Measurements from ENCODE around the gene HTT. TPM values are rescaled to one million over a fixed set of nuclear protein-coding genes. Genes with fewer than 3 reads are reported as not detected.

The HTT gene
- total RNA-seq, 1 experiment from 2014 or later: 37.4 TPM

GRCh38 chr4:3096202-3096601 is 21.7 kb downstream of the HTT start (continued):
- no peak for TF ChIP-seq CTCF (IDR thresholded peaks at IDR 0.05 in 2 of 3, conservative IDR thresholded peaks at IDR 0.05 in 1 of 3; ENCODE audit: borderline replicate concordance in 1 of 3, insufficient read depth in 1 of 3, low read depth in 2 of 3, low read length in 2 of 3)
- no peak for TF ChIP-seq EZH2 (IDR thresholded peaks at IDR 0.05)
- TF ChIP-seq CEBPB (IDR thresholded peaks at IDR 0.05; ENCODE audit: low read depth): no peak

GRCh38 chr4:3098346-3098745 is 23.9 kb downstream of the HTT start:
- no peak overlapping the region for H2AFZ ChIP-seq (ENCODE audit: low read depth, low read length, poor library complexity, severe bottlenecking)
- no peak overlapping the region for H3K4me2 ChIP-seq (ENCODE audit: low read length)
- intact Hi-C loops (cut with micrococcal nuclease): no loop called here
- no peak overlapping the region for H3K4me3 ChIP-seq (replicated peaks in 1 of 2; ENCODE audit: low read depth in 1 of 2, low read length in 2 of 2)
- H3K9me2 ChIP-seq (ENCODE audit: insufficient read depth): no peaks in the 10 kb centered on the region
- no peak for ATAC-seq
- CTCF ChIA-PET: no interaction called here
- H3K27me3 ChIP-seq (ENCODE audit: insufficient read depth, low read length): no peaks in the 10 kb centered on the region
- H3K9ac ChIP-seq (ENCODE audit: low read length): no peak overlapping the region
- H3K36me3 ChIP-seq (ENCODE audit: control insufficient read depth in 1 of 2, insufficient read depth in 2 of 2, low read length in 2 of 2): peaks cover 3 to 6% of the 10 kb centered on the region in 2 experiments; a peak in 2 of 4 replicates
- RAD21 ChIA-PET (ENCODE audit: low non-redundant PET in 1 of 2, low total read pairs in 2 of 2, uncharacterized antibody in 2 of 2, unreplicated experiment in 2 of 2): no interaction called here
- POLR2A ChIA-PET: no interaction called here
- no peak for DNase-seq (ENCODE audit: low read depth, low spot score)
- no peak overlapping the region for H3K27ac ChIP-seq (ENCODE audit: low read depth, low read length)
- 0 out of 2 replicates have a peak, but pooled peaks cover 4% of the 10 kb centered on the region for H3K79me2 ChIP-seq (ENCODE audit: insufficient read depth, low read length)
- H4K20me1 ChIP-seq (ENCODE audit: insufficient read depth): no peaks in the 10 kb centered on the region
- H3K4me1 ChIP-seq (ENCODE audit: control insufficient read depth in 1 of 2, insufficient read depth in 2 of 2, low read length in 2 of 2): no peaks in the 10 kb centered on the region
- no TSS peak for BruUV-seq (replicated peaks)
- H3K9me3 ChIP-seq (ENCODE audit: control insufficient read depth in 1 of 2, insufficient read depth in 1 of 2, low read depth in 1 of 2, low read length in 2 of 2): no peaks in the 10 kb centered on the region
- TF ChIP-seq SIN3A (IDR thresholded peaks at IDR 0.05; ENCODE audit: low read depth) (no peak), EZH2 (IDR thresholded peaks at IDR 0.05) (no peak), POLR2A (IDR thresholded peaks at IDR 0.05; ENCODE audit: borderline replicate concordance, extremely low read depth, insufficient read depth, insufficient read length) (no peak), TCF7L2 (IDR thresholded peaks at IDR 0.05; ENCODE audit: borderline replicate concordance, extremely low read depth, insufficient read depth, insufficient read length) (no peak), RAD21 (IDR thresholded peaks at IDR 0.05; ENCODE audit: low read depth) (no peak), CEBPB (IDR thresholded peaks at IDR 0.05; ENCODE audit: low read depth) (no peak), ELF1 (IDR thresholded peaks at IDR 0.05; ENCODE audit: borderline replicate concordance, low read depth) (no peak), CTCF (IDR thresholded peaks at IDR 0.05 in 2 of 3, conservative IDR thresholded peaks at IDR 0.05 in 1 of 3; ENCODE audit: borderline replicate concordance in 1 of 3, insufficient read depth in 1 of 3, low read depth in 2 of 3, low read length in 2 of 3) (no peak), SP1 (IDR thresholded peaks at IDR 0.05; ENCODE audit: low read depth) (no peak), FOSL1 (IDR thresholded peaks at IDR 0.05; ENCODE audit: low read depth) (no peak), MAX (IDR thresholded peaks at IDR 0.05) (no peak), ZBTB33 (IDR thresholded peaks at IDR 0.05; ENCODE audit: extremely low read depth, insufficient replicate concordance, low read length) (no peak), YY1 (IDR thresholded peaks at IDR 0.05; ENCODE audit: extremely low read depth, insufficient replicate concordance, low read depth, low read length) (no peak), REST (IDR thresholded peaks at IDR 0.05; ENCODE audit: low read depth) (no peak)
